SK-N-SH (cell line): Measurements from ENCODE around the gene ATP11B.

Experiments used
- CHD2 ChIP-seq: fragments of 150-350 bp; IDR thresholded peaks from 2 replicates; pipeline ENCODE4 v1.6.1; 2018; ENCODE audit warnings: low read length; ENCODE audit not compliant: partially characterized antibody
- EP300 ChIP-seq, 2 experiments: IDR thresholded peaks; 2 replicates each; pipeline versions ENCODE4 v1.4.0 to v1.6.1; 2012; ENCODE audit warnings: borderline replicate concordance in 1 of 2, low read depth in 1 of 2, low read length in 1 of 2
- EZH2phosphoT487 ChIP-seq: fragments of 200-600 bp; sonication (generic); IDR thresholded peaks from 2 replicates; pipeline ENCODE4 v1.6.1; 2017; ENCODE audit warnings: low read depth, mixed run types, mild to moderate bottlenecking, antibody characterized with exemption, moderate library complexity, borderline replicate concordance
- FOSL2 ChIP-seq: IDR thresholded peaks from 2 replicates; pipeline ENCODE4 v1.4.0; 2012; ENCODE audit warnings: low read depth, mild to moderate bottlenecking, moderate library complexity, borderline replicate concordance
- JUND ChIP-seq: IDR thresholded peaks from 2 replicates; pipeline ENCODE4 v1.4.0; 2012
- RAD21 ChIP-seq: IDR thresholded peaks from 2 replicates; pipeline ENCODE4 v1.6.1; 2012; ENCODE audit warnings: mild to moderate bottlenecking, low read length
- RFX5 ChIP-seq: IDR thresholded peaks from 2 replicates; pipeline ENCODE4 v1.6.1; 2012; ENCODE audit warnings: mild to moderate bottlenecking, improper control_type of control experiment, low read length
- SIN3A ChIP-seq: IDR thresholded peaks from 2 replicates; pipeline ENCODE4 v1.6.1; 2012; ENCODE audit warnings: low read depth, mild to moderate bottlenecking, low read length, moderate library complexity, borderline replicate concordance
- TEAD4 ChIP-seq: IDR thresholded peaks from 2 replicates; pipeline ENCODE4 v1.4.0; 2012; ENCODE audit warnings: mild to moderate bottlenecking, borderline replicate concordance; ENCODE audit not compliant: insufficient read depth
- YY1 ChIP-seq: IDR thresholded peaks from 2 replicates; pipeline ENCODE4 v1.4.0; 2012; ENCODE audit warnings: low read depth, mild to moderate bottlenecking
- TF ChIP-seq, protein P1 (sequence below): fragments of 200-600 bp; sonication (generic); IDR thresholded peaks from 2 replicates; pipeline ENCODE4 v1.6.1; 2017; ENCODE audit warnings: antibody characterized with exemption, mild to moderate bottlenecking, moderate library complexity

GRCh38 chr3:182824957-182825356 is 31.7 kb downstream of the ATP11B start:
- TF ChIP-seq, protein P1, sequence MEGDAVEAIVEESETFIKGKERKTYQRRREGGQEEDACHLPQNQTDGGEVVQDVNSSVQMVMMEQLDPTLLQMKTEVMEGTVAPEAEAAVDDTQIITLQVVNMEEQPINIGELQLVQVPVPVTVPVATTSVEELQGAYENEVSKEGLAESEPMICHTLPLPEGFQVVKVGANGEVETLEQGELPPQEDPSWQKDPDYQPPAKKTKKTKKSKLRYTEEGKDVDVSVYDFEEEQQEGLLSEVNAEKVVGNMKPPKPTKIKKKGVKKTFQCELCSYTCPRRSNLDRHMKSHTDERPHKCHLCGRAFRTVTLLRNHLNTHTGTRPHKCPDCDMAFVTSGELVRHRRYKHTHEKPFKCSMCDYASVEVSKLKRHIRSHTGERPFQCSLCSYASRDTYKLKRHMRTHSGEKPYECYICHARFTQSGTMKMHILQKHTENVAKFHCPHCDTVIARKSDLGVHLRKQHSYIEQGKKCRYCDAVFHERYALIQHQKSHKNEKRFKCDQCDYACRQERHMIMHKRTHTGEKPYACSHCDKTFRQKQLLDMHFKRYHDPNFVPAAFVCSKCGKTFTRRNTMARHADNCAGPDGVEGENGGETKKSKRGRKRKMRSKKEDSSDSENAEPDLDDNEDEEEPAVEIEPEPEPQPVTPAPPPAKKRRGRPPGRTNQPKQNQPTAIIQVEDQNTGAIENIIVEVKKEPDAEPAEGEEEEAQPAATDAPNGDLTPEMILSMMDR: no peak
- TF ChIP-seq CHD2 (no peak), EZH2phosphoT487 (no peak), TEAD4 (no peak), RAD21 (no peak), RFX5 (no peak), EP300 (IDR thresholded peaks at IDR 0.05; ENCODE audit: borderline replicate concordance in 1 of 2, low read depth in 1 of 2, low read length in 1 of 2) (no peak), YY1 (no peak), SIN3A (no peak), JUND (no peak), FOSL2 (no peak)
